K562 (cell line): ENCODE measurements around the gene PLD5. TPM values are rescaled to one million over a fixed set of nuclear protein-coding genes. Genes with fewer than 3 reads are reported as not detected.

Source experiments
- ATAC-seq: fragments of 200-7000 bp; cut with Tn5 transposase; 3 replicates; pipeline ENCODE4 v1.9.1; 2020; ENCODE audit warnings: moderate library complexity
- BruUV-seq: library from RNA; stranded (reverse); fragments of 400-500 nt; replicated peaks from 2 replicates; lab custom pipeline; 2021; lab: Mats Ljungman, UMichigan
- CTCF ChIA-PET: fragments of 300-600 bp; formaldehyde crosslinking; extraction: SDS; loops from one replicate; lab custom pipeline; 2021; ENCODE audit warnings: low intra/inter-chr PET ratio; lab: Yijun Ruan, JAX
- POLR2A ChIA-PET: fragments of 300-600, 350-650 bp; sonication (Branson Sonifier 250); formaldehyde crosslinking; extraction: SDS; loops from one replicate; lab custom pipeline; 2021; ENCODE audit warnings: antibody characterized with exemption, inconsistent platforms; lab: Yijun Ruan, JAX
- DNase-seq, 4 experiments: peaks; one replicate each; pipeline versions ENCODE4 v3.0.0 to v3.0.0-alpha.2; 2011 to 2018; ENCODE audit warnings: low spot score in 3 of 4, mixed read lengths in 3 of 4; ENCODE audit errors: extremely low read depth in 1 of 4
- FAIRE-seq: peaks from 2 replicates; lab custom pipeline; 2011; peaks lifted over from hg19 to GRCh38; lab: Jason Lieb, UNC
- H2AFZ ChIP-seq: 2 replicates; pipeline ENCODE4 v1.6.0; 2011; ENCODE audit warnings: low read depth, low read length, control low read depth, inconsistent platforms
- H3K27ac ChIP-seq: fragments of 200-600 bp; 3 replicates; pipeline ENCODE4 v1.8.0; 2011; ENCODE audit warnings: low read depth, mild to moderate bottlenecking, control low read depth, inconsistent platforms, low read length, moderate library complexity, mixed read lengths; ENCODE audit errors: extremely low read depth
- H3K27me3 ChIP-seq, 2 experiments: fragments of 300-600 bp in 1 of 2; 2 replicates in 1 of 2; 3 replicates in 1 of 2; pipeline versions ENCODE4 v1.6.0 to v1.8.0; 2011; ENCODE audit warnings: inconsistent platforms in 2 of 2, low read length in 2 of 2, mild to moderate bottlenecking in 1 of 2, mixed read lengths in 1 of 2, moderate library complexity in 1 of 2; ENCODE audit not compliant: control insufficient read depth in 2 of 2, insufficient read depth in 2 of 2
- H3K36me3 ChIP-seq: fragments of 300-600 bp; 3 replicates; pipeline ENCODE4 v1.8.0; 2011; ENCODE audit warnings: mild to moderate bottlenecking, low read length, inconsistent platforms; ENCODE audit not compliant: control insufficient read depth, insufficient read depth
- H3K4me1 ChIP-seq, 2 experiments: fragments of 200-600 bp in 1 of 2; replicated peaks in 1 of 2; 2 replicates in 1 of 2; 3 replicates in 1 of 2; pipeline versions ENCODE4 v1.5.1 to v1.8.0; 2011; ENCODE audit warnings: inconsistent platforms in 2 of 2, low read length in 2 of 2, mild to moderate bottlenecking in 1 of 2, mixed read lengths in 1 of 2, moderate library complexity in 1 of 2; ENCODE audit not compliant: control insufficient read depth in 2 of 2, insufficient read depth in 2 of 2
- H3K4me2 ChIP-seq: 2 replicates; pipeline ENCODE4 v1.6.1; 2011; ENCODE audit warnings: low read length, control low read depth, inconsistent platforms, mixed read lengths; ENCODE audit not compliant: insufficient read depth
- H3K4me3 ChIP-seq: fragments of 200-600 bp; sonication (generic), shearing (Covaris generic); 2 replicates; pipeline ENCODE4 v1.5.1; 2016; ENCODE audit warnings: control low read depth, inconsistent platforms
- H3K79me2 ChIP-seq: fragments of 200-600 bp; 3 replicates; pipeline ENCODE4 v1.8.0; 2011; ENCODE audit warnings: low read length, inconsistent platforms; ENCODE audit not compliant: control insufficient read depth, insufficient read depth
- H3K9ac ChIP-seq, 2 experiments: 2 replicates each; pipeline versions ENCODE4 v1.6.0 to v1.6.1; 2011; ENCODE audit warnings: low read depth in 2 of 2, low read length in 2 of 2, control low read depth in 1 of 2, inconsistent platforms in 1 of 2, mild to moderate bottlenecking in 1 of 2, mixed read lengths in 1 of 2; ENCODE audit not compliant: insufficient read depth in 1 of 2
- H3K9me1 ChIP-seq: one replicate; pipeline ENCODE4 v1.6.0; 2011; ENCODE audit warnings: inconsistent platforms, mild to moderate bottlenecking, low read length, moderate library complexity; ENCODE audit not compliant: control insufficient read depth, insufficient read depth
- H3K9me3 ChIP-seq: replicated peaks from 2 replicates; pipeline ENCODE4 v1.5.1; 2011; ENCODE audit warnings: low read depth, low read length, inconsistent platforms; ENCODE audit not compliant: control insufficient read depth, insufficient read depth
- H4K20me1 ChIP-seq: replicated peaks from 2 replicates; pipeline ENCODE4 v1.6.1; 2011; ENCODE audit warnings: low read length, inconsistent platforms, mixed read lengths; ENCODE audit not compliant: control insufficient read depth, insufficient read depth
- FOS ChIP-seq: IDR thresholded peaks from 3 replicates; pipeline ENCODE4 v1.6.1; 2011; ENCODE audit not compliant: insufficient read length; ENCODE audit errors: extremely low read depth
- FOXJ2 ChIP-seq: fragments of 200-800 bp; sonication (Bioruptor generic); IDR thresholded peaks from 2 replicates; pipeline ENCODE4 v1.6.1; 2016; ENCODE audit warnings: missing genetic modification characterization, missing compliant biosample characterization
- FOXK1 ChIP-seq: sonication (generic); formaldehyde crosslinking; IDR thresholded peaks from 2 replicates; pipeline ENCODE4 v1.8.0; 2022; ENCODE audit warnings: missing genetic modification reagents, mild to moderate bottlenecking, borderline replicate concordance
- GTF3C2 ChIP-seq: IDR thresholded peaks from 3 replicates; pipeline ENCODE4 v1.6.1; 2011; ENCODE audit warnings: borderline replicate concordance, mild to moderate bottlenecking, moderate library complexity; ENCODE audit not compliant: insufficient read length; ENCODE audit errors: extremely low read depth
- HDAC8 ChIP-seq: fragments of 450-650 bp; IDR thresholded peaks from 2 replicates; pipeline ENCODE4 v1.6.1; 2016; ENCODE audit warnings: mild to moderate bottlenecking, missing genetic modification characterization, moderate library complexity, missing compliant biosample characterization
- HMGN3 ChIP-seq: IDR thresholded peaks from 2 replicates; pipeline ENCODE4 v1.6.1; 2011; ENCODE audit warnings: borderline replicate concordance, low read depth, mild to moderate bottlenecking, mixed read lengths, low read length; ENCODE audit not compliant: insufficient read length; ENCODE audit errors: extremely low read depth
- MAFF ChIP-seq: IDR thresholded peaks from 2 replicates; pipeline ENCODE4 v1.6.1; 2012; ENCODE audit warnings: low read length, improper control_type of control experiment
- MAZ ChIP-seq, 2 experiments: fragments of 450-650 bp in 1 of 2; sonication (generic) in 1 of 2; formaldehyde crosslinking; IDR thresholded peaks in 1 of 2; conservative IDR thresholded peaks in 1 of 2; 2 replicates each; pipeline versions ENCODE4 v1.4.0 to v1.5.0; 2020; ENCODE audit warnings: mild to moderate bottlenecking in 1 of 2, missing genetic modification reagents in 1 of 2
- PTRF ChIP-seq: fragments of 450-650 bp; IDR thresholded peaks from 2 replicates; pipeline ENCODE4 v1.6.1; 2016; ENCODE audit warnings: mild to moderate bottlenecking, missing genetic modification characterization, missing compliant biosample characterization
- RBM34 ChIP-seq: fragments of 200-400 bp; formaldehyde crosslinking; IDR thresholded peaks from 2 replicates; pipeline ENCODE4 v1.6.1; 2018; ENCODE audit warnings: low read length, borderline replicate concordance; ENCODE audit not compliant: insufficient read depth
- ZBTB33 ChIP-seq: sonication (generic); formaldehyde crosslinking; IDR thresholded peaks from 2 replicates; pipeline ENCODE4 v1.8.1; 2023; ENCODE audit warnings: mild to moderate bottlenecking, missing genetic modification reagents
- ZEB2 ChIP-seq: fragments of 450-650 bp; IDR thresholded peaks from 2 replicates; pipeline ENCODE4 v1.6.1; 2016
- ZNF174 ChIP-seq: fragments of 250-450 bp; sonication (Bioruptor Pico); IDR thresholded peaks from 2 replicates; pipeline ENCODE4 v1.4.0; 2020; ENCODE audit warnings: mild to moderate bottlenecking
- ZNF586 ChIP-seq: fragments of 450-650 bp; formaldehyde crosslinking; conservative IDR thresholded peaks from 2 replicates; pipeline ENCODE4 v1.4.0; 2020; ENCODE audit warnings: mild to moderate bottlenecking, moderate library complexity
- WGBS: fragments of 100-300 bp; shearing (Covaris generic); methylation state at CpG from one replicate; pipeline ENCODE4 v1.1.6; 2016; ENCODE audit warnings: low coverage, mixed read lengths; ENCODE audit not compliant: insufficient coverage; ENCODE audit errors: missing lambda C conversion rate; 5-methylcytosine and 5-hydroxymethylcytosine counted together
- in situ Hi-C: fragments of 300-500 bp; cut with MboI; formaldehyde crosslinking; loops from 4 replicates; pipeline ENCODE4 v1.15.0; 2018; ENCODE audit warnings: inconsistent platforms, mixed read lengths
- intact Hi-C: fragments of 100-400 bp; cut with micrococcal nuclease; formaldehyde crosslinking; loops from 2 replicates; pipeline ENCODE4 v1.14.2; 2022
- polyA plus RNA-seq, 8 experiments: library from polyadenylated mRNA; depleted of rRNA in 4 of 8; stranded (reverse) in 5 of 8; unstranded in 3 of 8; fragments of >200 nt; fragmentation: Nextera tagmentation in 2 of 8; fragmentation: Illumina TruSeq in 1 of 8; extraction: Ambion mirVana in 2 of 8; extraction: Trizol in 1 of 8; gene quantifications; 2 replicates each; pipeline versions ENCODE4 v1.2.1 to v1.2.3, GENCODE V29; 2011 to 2014; ENCODE audit warnings: inconsistent platforms in 1 of 8, missing spikeins in 1 of 8
- total RNA-seq, 7 experiments: library from RNA; depleted of rRNA in 6 of 7; stranded (reverse); fragments of >200 nt in 6 of 7; fragmentation: Illumina TruSeq in 2 of 7; extraction: Trizol in 2 of 7; gene quantifications; 2 replicates each; pipeline versions ENCODE4 v1.2.1 to v1.2.3, GENCODE V29; 2011 to 2021; ENCODE audit warnings: low replicate concordance in 1 of 7

The PLD5 gene
- total and polyA plus RNA-seq, 9 of the 15 experiments (the other 6 are each of a cell fraction or from before 2014, with no cell fraction given), result not detected

GRCh38 chr1:242401937-242402336 lies 122.6 kb downstream of the PLD5 start:
- Histone ChIP-seq H3K9ac (no peak overlapping the region), H3K27me3 (no peaks in the 10 kb centered on the region), H3K9me3 (no peaks in the 10 kb centered on the region), H3K4me1 (no peaks in the 10 kb centered on the region), H4K20me1 (no peaks in the 10 kb centered on the region), H3K4me3 (no peak overlapping the region), H3K9me1 (no peaks in the 10 kb centered on the region), H3K4me2 (no peak overlapping the region), H3K27ac (no peak overlapping the region), H3K36me3 (no peaks in the 10 kb centered on the region), H3K79me2 (no peaks in the 10 kb centered on the region), H2AFZ (no peak overlapping the region)
- no TSS peak for BruUV-seq
- in situ Hi-C loops, result no loop called here
- FAIRE-seq (no peak), DNase-seq (no peak), ATAC-seq (no peak)
- POLR2A ChIA-PET, result no interaction called here
- 2% methylated on average over 3 of the region's 3 CpGs for WGBS
- CTCF ChIA-PET, result no interaction called here
- no peak for TF ChIP-seq MAZ (CRISPR knock-in tag; conservative IDR thresholded peaks at IDR 0.05 in 1 of 2, IDR thresholded peaks at IDR 0.05 in 1 of 2)
- TF ChIP-seq GTF3C2, result no peak
- no peak for TF ChIP-seq ZBTB33
- TF ChIP-seq FOXJ2 (tag), result no peak
- no peak for TF ChIP-seq ZNF174 (CRISPR knock-in tag)
- TF ChIP-seq ZEB2, result no peak
- no peak for TF ChIP-seq ZNF586 (CRISPR knock-in tag)
- TF ChIP-seq MAFF, result no peak
- no peak for TF ChIP-seq HMGN3
- no peak for TF ChIP-seq HDAC8 (tag)
- TF ChIP-seq PTRF (tag), result no peak
- no peak for TF ChIP-seq FOXK1 (CRISPR knock-in tag)
- TF ChIP-seq RBM34, result no peak
- TF ChIP-seq FOS, result no peak
- intact Hi-C loops, result no loop called here
